Activated CD4-positive, alpha-beta T cell treated with anti-CD3 and anti-CD28 coated beads, Interleukin-2, Interleukin-6, amounts not matched to agents 100 ng/mL and 50 ng/mL, durations not matched to agents 16 hours and 8 hours (primary cell): ENCODE results near the gene IL7R.
A peak's percentile ranks its signal among the peaks of the same experiment; 100 is the strongest.
"Not testable (repeated sequence)": the region's sequence is repeated elsewhere in the genome, so short reads cannot be mapped to it uniquely, and the experiment has no call there.

Experiments
- DNase-seq: peaks from one replicate; pipeline ENCODE4 v3.0.0-alpha.2; 2020

Gene IL7R

GRCh38 chr5:35845508-35845907, 11.2 kb upstream of the IL7R start:
- DNase-seq, result not testable (repeated sequence)

- DNase-seq, result no peak
These were observed 9.2 kb upstream of the IL7R start for GRCh38 chr5:35847491-35847890.

- no peak for DNase-seq
These were observed 8.7 kb upstream of the IL7R start for GRCh38 chr5:35847961-35848360.

- DNase-seq, result no peak
These were observed 6.8 kb upstream of the IL7R start for GRCh38 chr5:35849860-35850259.

GRCh38 chr5:35850967-35851680, 5.6 kb upstream of the IL7R start:
- peak; percentile 17 for DNase-seq

- DNase-seq, result peak; percentile 85
These were observed 4.5 kb upstream of the IL7R start for GRCh38 chr5:35852084-35852734.

- DNase-seq, result no peak
These were observed 3.9 kb upstream of the IL7R start for GRCh38 chr5:35852773-35853172.

GRCh38 chr5:35853631-35854030, 3.1 kb upstream of the IL7R start:
- DNase-seq, result peak; percentile 84

- peak; percentile 86 for DNase-seq
These were observed 2.4 kb upstream of the IL7R start for GRCh38 chr5:35854248-35854647.

GRCh38 chr5:35855187-35855586, 1.5 kb upstream of the IL7R start:
- peak; percentile 28 for DNase-seq

- DNase-seq, result not testable (repeated sequence)
These were observed 416 bp upstream of the IL7R start for GRCh38 chr5:35856186-35856764.

- DNase-seq, result peak; percentile 63
These were observed 1.0 kb downstream of the IL7R start for GRCh38 chr5:35857606-35858205.

- peak; percentile 51 for DNase-seq
These were observed 2.5 kb downstream of the IL7R start for GRCh38 chr5:35859101-35859661.

- DNase-seq, result peak; percentile 11
These were observed 4.0 kb downstream of the IL7R start for GRCh38 chr5:35860686-35861085.

- DNase-seq, result peak; percentile 3
These were observed 5.0 kb downstream of the IL7R start for GRCh38 chr5:35861718-35862117.

- no peak for DNase-seq
These were observed 5.4 kb downstream of the IL7R start for GRCh38 chr5:35862126-35862525.

GRCh38 chr5:35863159-35863558, 6.5 kb downstream of the IL7R start:
- peak; percentile 67 for DNase-seq

- DNase-seq, result no peak
These were observed 11.3 kb downstream of the IL7R start for GRCh38 chr5:35867998-35868397.

GRCh38 chr5:35869685-35870277, 13.1 kb downstream of the IL7R start:
- no peak for DNase-seq

GRCh38 chr5:35870605-35871004, 13.9 kb downstream of the IL7R start:
- no peak for DNase-seq

GRCh38 chr5:35876454-35876853, 19.8 kb downstream of the IL7R start:
- no peak for DNase-seq

GRCh38 chr5:35876922-35877321, 20.2 kb downstream of the IL7R start:
- no peak for DNase-seq

- DNase-seq, result no peak
These were observed 21.0 kb downstream of the IL7R start for GRCh38 chr5:35877655-35878054.
